Type B pancreatic cell (in vitro differentiated cells): ENCODE results near the gene YAP1. TPM values are rescaled to one million over a fixed set of nuclear protein-coding genes. Genes with fewer than 3 reads are reported as not detected.

Source experiments
- DNase-seq: peaks from one replicate; pipeline ENCODE4 v3.0.0; 2021; ENCODE audit warnings: mixed read lengths; ENCODE audit not compliant: unreplicated experiment; ENCODE audit errors: extremely low spot score
- H3K27ac Mint-ChIP-seq: 2 replicates; pipeline ENCODE4 v1.8.0; 2021; ENCODE audit warnings: mild to moderate bottlenecking, mixed read lengths
- H3K27me3 Mint-ChIP-seq: 2 replicates; pipeline ENCODE4 v1.8.0; 2021; ENCODE audit warnings: mixed read lengths
- H3K36me3 Mint-ChIP-seq: 2 replicates; pipeline ENCODE4 v1.8.0; 2021; ENCODE audit warnings: mixed read lengths
- H3K4me1 Mint-ChIP-seq: one replicate; pipeline ENCODE4 v1.8.0; 2021; ENCODE audit warnings: mixed read lengths; ENCODE audit not compliant: unreplicated experiment
- H3K4me3 Mint-ChIP-seq: 2 replicates; pipeline ENCODE4 v1.8.0; 2021; ENCODE audit warnings: mild to moderate bottlenecking, mixed read lengths
- H3K9me3 Mint-ChIP-seq: 2 replicates; pipeline ENCODE4 v1.8.0; 2021; ENCODE audit warnings: mixed read lengths
- CTCF ChIP-seq: fragments of 200-600 bp; sonication (generic); conservative IDR thresholded peaks from 2 replicates; pipeline ENCODE4 v1.5.0; 2021; ENCODE audit warnings: antibody characterized with exemption, mild to moderate bottlenecking
- total RNA-seq: library from RNA; stranded (reverse); gene quantifications from 2 replicates; pipeline ENCODE4 v1.2.1, GENCODE V29; 2021; ENCODE audit warnings: low replicate concordance

The YAP1 gene
- total RNA-seq, 1 donor from 2014 or later, result 199 TPM

- peaks cover 15% of the 10 kb centered on the region for H3K4me1 Mint-ChIP-seq
- no peak for DNase-seq
- H3K4me3 Mint-ChIP-seq, result no peak overlapping the region
- TF ChIP-seq CTCF, result no peak
- peaks cover 48% of the 10 kb centered on the region for H3K36me3 Mint-ChIP-seq
- H3K9me3 Mint-ChIP-seq, result no peaks in the 10 kb centered on the region
- no peak overlapping the region for H3K27ac Mint-ChIP-seq
- H3K27me3 Mint-ChIP-seq, result no peaks in the 10 kb centered on the region
These were observed 106.3 kb downstream of the YAP1 start for GRCh38 chr11:102216433-102217075.

- H3K27ac Mint-ChIP-seq, result no peak overlapping the region
- H3K4me3 Mint-ChIP-seq, result no peak overlapping the region
- peaks cover 32% of the 10 kb centered on the region for H3K4me1 Mint-ChIP-seq
- H3K36me3 Mint-ChIP-seq, result peaks cover 58% of the 10 kb centered on the region
- H3K27me3 Mint-ChIP-seq, result no peaks in the 10 kb centered on the region
- H3K9me3 Mint-ChIP-seq, result peaks cover 5% of the 10 kb centered on the region
- TF ChIP-seq CTCF, result no peak
- DNase-seq, result no peak
These were observed 110.7 kb downstream of the YAP1 start for GRCh38 chr11:102220728-102221467.

GRCh38 chr11:102223859-102224258 lies 113.6 kb downstream of the YAP1 start:
- DNase-seq, result no peak

GRCh38 chr11:102225689-102226568 lies 115.7 kb downstream of the YAP1 start:
- Mint-ChIP-seq H3K4me3 (no peak overlapping the region), H3K9me3 (peaks cover 5% of the 10 kb centered on the region), H3K36me3 (peaks cover 50% of the 10 kb centered on the region), H3K27me3 (no peaks in the 10 kb centered on the region), H3K27ac (peak overlapping the region; percentile 79), H3K4me1 (peaks cover 45% of the 10 kb centered on the region)
- no peak for DNase-seq
- no peak for TF ChIP-seq CTCF

More at GRCh38 chr11:102223859-102224258, 113.6 kb downstream of the YAP1 start:
- TF ChIP-seq CTCF, result no peak
- Mint-ChIP-seq H3K27me3 (no peaks in the 10 kb centered on the region), H3K27ac (peak overlapping the region; percentile 71), H3K4me3 (no peak overlapping the region), H3K9me3 (peaks cover 5% of the 10 kb centered on the region), H3K36me3 (peaks cover 51% of the 10 kb centered on the region), H3K4me1 (peaks cover 38% of the 10 kb centered on the region)

GRCh38 chr11:102226702-102227490 lies 116.6 kb downstream of the YAP1 start:
- Mint-ChIP-seq H3K27ac (peak overlapping the region; percentile 79), H3K4me3 (peak overlapping the region; percentile 15), H3K4me1 (peaks cover 48% of the 10 kb centered on the region), H3K36me3 (peaks cover 57% of the 10 kb centered on the region), H3K27me3 (no peaks in the 10 kb centered on the region), H3K9me3 (peaks cover 5% of the 10 kb centered on the region)
- no peak for TF ChIP-seq CTCF
- DNase-seq, result no peak
